ENCODE measurements around the gene LRGUK.

DNA sequence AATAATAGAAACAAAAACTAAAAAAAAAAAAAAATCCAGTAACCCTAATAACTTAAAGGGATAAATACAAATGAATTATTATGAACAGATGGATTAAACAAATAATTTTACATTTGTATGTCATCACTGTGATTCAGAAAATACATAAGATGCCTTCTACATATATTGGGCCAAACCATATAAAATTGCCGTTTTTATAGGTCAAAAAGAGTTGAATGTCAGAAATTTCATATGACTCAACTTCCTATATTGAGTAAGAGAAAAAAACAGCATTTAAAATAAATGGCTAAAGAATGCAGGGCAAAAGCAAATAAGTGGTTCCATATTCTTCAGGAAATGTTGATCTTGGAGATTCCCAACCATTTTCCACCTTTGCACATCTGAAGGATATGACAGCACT, 180.2 kb downstream of the LRGUK start:
- no peak for TF ChIP-seq SETDB1 (IDR thresholded peaks at IDR 0.05; ENCODE audit: insufficient read length, low read length)
- no peak for TF ChIP-seq ZBTB1 (tag by site-specific recombination; IDR thresholded peaks at IDR 0.05)
- no peak for TF ChIP-seq RBAK (tag by site-specific recombination; IDR thresholded peaks at IDR 0.05)

All from HEK293 (cell line).